ENCODE results near the gene HIBADH.

HIBADH gene

DNA sequence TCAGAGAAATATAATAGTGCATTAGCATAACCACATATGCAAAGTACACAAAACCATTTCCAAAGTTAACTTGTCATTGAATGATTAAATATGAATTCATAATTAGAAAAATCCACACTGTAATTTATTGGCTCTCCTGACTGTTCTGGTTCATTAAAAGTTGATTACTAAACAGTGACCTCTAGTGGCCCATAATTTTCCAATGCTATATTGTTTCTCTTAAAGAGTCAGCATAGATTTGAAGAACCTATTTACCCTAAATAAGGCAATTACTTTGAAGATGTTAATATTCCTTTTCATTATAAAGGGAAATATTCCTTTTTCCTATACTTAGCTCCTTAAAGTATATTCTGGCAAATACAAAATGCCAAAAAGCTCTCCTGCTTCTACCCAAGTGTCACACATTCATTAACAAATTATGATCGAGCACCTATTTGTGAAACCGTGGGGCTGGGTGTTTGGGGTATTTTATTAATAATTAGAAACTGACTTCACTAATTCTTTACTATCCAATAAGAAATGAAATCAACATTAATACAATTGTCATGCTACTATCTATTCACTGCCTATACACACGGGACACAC, 86.2 kb downstream of the HIBADH start:
- H3K4me3 ChIP-seq (ENCODE audit: low read depth, low read length), result no peak overlapping the region
- TF ChIP-seq, protein P1, sequence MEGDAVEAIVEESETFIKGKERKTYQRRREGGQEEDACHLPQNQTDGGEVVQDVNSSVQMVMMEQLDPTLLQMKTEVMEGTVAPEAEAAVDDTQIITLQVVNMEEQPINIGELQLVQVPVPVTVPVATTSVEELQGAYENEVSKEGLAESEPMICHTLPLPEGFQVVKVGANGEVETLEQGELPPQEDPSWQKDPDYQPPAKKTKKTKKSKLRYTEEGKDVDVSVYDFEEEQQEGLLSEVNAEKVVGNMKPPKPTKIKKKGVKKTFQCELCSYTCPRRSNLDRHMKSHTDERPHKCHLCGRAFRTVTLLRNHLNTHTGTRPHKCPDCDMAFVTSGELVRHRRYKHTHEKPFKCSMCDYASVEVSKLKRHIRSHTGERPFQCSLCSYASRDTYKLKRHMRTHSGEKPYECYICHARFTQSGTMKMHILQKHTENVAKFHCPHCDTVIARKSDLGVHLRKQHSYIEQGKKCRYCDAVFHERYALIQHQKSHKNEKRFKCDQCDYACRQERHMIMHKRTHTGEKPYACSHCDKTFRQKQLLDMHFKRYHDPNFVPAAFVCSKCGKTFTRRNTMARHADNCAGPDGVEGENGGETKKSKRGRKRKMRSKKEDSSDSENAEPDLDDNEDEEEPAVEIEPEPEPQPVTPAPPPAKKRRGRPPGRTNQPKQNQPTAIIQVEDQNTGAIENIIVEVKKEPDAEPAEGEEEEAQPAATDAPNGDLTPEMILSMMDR (IDR thresholded peaks at IDR 0.05; ENCODE audit: borderline replicate concordance, insufficient read depth, low read depth, low read length), result no peak

DNA sequence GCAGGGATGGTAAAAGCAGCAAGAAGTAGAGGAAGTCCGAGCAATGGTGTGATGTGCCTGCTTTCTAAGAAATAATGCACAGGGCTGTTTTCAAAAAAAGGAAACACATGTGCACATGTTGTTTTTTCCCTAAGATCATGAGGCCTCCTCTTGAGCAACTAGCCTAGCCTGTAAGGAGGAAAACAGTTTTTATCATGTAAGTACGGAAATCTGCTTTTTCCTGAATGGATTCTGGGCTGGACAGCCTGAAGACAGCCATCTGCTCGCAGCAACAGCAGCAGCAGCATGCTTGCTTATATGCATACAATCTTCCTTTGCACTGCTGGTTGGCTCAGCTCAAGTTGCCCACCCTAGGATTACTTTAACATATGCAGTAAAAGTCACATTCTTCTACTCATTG, 87.1 kb downstream of the HIBADH start:
- TF ChIP-seq, protein P1 (IDR thresholded peaks at IDR 0.05; ENCODE audit: borderline replicate concordance, insufficient read depth, low read depth, low read length), result no peak
- H3K4me3 ChIP-seq (ENCODE audit: low read depth, low read length), result no peak overlapping the region

DNA sequence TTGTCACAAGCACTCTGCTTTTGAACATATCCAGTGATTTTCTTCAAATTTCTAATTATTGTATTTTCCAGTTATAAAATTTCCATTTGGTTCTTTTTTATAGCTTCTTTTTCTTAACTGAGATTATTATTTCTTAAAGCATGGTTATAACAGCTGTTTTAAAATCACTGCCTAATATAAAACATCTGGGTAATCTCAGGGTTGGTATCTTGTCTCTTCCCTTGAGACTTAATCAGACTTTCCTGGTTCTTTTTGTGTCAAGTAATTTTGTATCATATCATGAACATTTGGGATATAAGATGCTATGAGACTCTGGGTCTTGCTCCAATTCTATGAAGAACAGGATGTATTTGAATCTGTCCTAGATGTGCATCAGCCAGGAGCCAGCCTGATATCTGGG, 93.6 kb downstream of the HIBADH start:
- TF ChIP-seq, protein P1 (IDR thresholded peaks at IDR 0.05; ENCODE audit: borderline replicate concordance, insufficient read depth, low read depth, low read length), result no peak
- no peak overlapping the region for H3K4me3 ChIP-seq (ENCODE audit: low read depth, low read length)

DNA sequence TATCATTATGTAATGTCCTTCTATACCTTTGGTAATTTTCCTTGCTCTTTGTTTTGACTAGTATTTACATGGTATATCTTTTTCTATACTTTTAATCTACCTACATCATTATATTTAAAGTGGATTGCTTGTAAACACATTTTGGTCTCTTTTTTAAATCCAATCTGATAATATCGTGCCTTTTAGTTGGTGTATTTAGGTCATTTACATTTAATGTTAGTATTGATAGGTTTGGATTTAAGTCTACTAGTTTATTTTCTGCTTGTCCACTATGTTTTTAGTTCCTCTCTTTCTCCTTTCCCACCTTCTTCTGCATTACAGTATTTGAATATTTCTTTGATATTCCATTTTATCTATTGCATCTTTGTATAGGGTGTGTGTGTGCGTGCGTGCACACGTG, 95.4 kb downstream of the HIBADH start:
- TF ChIP-seq, protein P1 (IDR thresholded peaks at IDR 0.05; ENCODE audit: borderline replicate concordance, insufficient read depth, low read depth, low read length), result no peak
- H3K4me3 ChIP-seq (ENCODE audit: low read depth, low read length), result no peak overlapping the region

DNA sequence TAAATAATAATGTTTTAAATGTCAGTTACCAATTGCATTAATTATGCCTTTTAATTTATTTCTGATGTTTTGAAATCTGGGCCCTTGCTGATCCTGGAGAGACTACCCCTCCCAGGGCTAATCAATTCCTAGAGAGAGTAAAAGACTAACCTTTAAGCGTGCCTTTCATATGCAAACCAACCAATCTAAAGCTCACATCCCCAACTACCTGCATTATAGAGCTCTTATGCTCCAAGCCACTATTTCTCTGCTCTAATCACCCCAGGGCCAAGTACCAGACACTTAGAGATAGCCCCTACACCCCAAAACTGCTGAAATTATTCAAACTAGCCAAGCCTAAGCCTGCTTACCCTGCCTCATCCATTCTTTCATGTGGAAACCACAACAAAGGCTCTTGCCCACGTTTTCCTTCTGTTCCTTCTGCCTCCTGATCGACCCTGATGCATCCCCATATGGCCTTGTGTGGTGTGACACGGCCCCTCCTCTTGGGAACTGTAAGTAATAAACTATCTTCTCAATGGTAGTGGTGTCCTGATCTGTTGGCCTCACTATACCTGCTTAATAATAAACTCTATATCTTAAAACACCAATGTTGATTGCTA, 97.7 kb downstream of the HIBADH start:
- TF ChIP-seq, protein P1 (IDR thresholded peaks at IDR 0.05; ENCODE audit: borderline replicate concordance, insufficient read depth, low read depth, low read length), result no peak
- no peak overlapping the region for H3K4me3 ChIP-seq (ENCODE audit: low read depth, low read length)

DNA sequence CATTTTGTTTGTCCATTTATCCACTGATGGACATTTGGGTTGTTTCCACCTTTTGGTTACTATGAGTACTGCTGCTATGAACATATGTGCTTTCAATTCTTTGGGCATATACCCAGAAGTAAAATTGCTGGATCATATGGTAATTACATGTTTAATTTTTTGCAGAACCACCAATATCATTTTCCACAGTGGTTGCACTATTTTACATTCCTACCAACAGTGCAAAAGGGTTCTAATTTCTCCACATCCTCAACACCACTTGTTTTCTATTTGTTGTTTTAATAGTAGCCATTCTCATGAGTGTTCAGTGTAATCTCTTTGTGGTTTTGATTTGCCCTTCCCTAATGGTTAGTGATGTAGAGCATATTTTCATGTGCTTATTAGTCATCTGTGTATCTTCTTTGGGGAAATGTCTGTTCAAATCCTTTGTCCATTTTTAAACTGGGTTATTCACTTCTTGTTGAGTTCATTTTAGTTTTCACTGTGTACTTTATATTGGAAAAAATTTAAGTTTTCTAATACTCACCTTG, 101.9 kb downstream of the HIBADH start:
- TF ChIP-seq, protein P1 (IDR thresholded peaks at IDR 0.05; ENCODE audit: borderline replicate concordance, insufficient read depth, low read depth, low read length), result no peak
- H3K4me3 ChIP-seq (ENCODE audit: low read depth, low read length), result no peak overlapping the region

DNA sequence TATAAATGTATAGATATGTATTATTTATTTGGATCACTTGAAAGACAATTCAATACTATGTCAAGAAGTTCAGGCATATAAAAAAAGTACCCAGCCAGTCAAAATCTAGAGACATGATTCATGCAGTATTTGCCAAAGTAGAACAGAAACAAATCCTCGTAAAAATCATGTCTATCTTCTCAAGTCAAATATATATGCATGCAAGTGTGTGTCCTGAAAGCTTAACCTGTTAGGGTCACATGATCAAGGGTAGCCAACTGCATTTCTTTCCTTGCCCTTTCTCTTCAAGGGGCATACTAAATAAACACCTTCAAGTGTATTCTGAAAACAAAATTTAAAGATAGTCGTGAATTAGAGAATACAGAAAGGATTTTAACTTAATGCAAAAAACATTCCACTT, 107.0 kb downstream of the HIBADH start:
- no peak overlapping the region for H3K4me3 ChIP-seq (ENCODE audit: low read depth, low read length)
- TF ChIP-seq, protein P1 (IDR thresholded peaks at IDR 0.05; ENCODE audit: borderline replicate concordance, insufficient read depth, low read depth, low read length), result no peak

All from GM12875 (cell line).